Right hindlimb (tissue), 1 donor: ENCODE data around the gene HELQ.
A peak's percentile ranks its signal among the peaks of the same experiment; 100 is the strongest.
"Not testable (repeated sequence)": the region's sequence is repeated elsewhere in the genome, so short reads cannot be mapped to it uniquely, and the experiment has no call there.

ENCODE experiments used
- DNase-seq: peaks from one replicate; pipeline ENCODE4 v3.0.0-alpha.2; 2018

The HELQ gene

DNA sequence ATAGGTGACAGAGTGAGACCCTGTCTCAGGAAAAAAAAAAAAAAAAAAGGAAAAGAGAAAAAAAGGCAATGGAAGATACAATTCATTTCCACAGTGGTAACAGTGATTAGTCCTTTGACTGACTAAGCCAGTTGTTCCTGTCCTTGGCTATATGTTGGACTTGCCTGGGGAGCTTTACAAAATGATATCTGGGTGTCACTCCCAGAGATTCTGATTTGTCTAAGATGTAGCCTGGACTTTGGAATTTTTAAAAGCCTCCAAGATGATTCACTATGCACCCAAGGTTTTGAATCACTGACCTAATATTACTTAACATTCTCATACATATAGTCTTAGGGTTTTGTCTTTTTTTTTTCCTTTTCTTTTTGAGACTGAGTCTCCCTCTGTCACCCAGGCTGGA, 16.9 kb downstream of the HELQ start:
- no peak for DNase-seq

GRCh38 chr4:83436680-83437079, 18.9 kb downstream of the HELQ start:
- no peak for DNase-seq

DNA sequence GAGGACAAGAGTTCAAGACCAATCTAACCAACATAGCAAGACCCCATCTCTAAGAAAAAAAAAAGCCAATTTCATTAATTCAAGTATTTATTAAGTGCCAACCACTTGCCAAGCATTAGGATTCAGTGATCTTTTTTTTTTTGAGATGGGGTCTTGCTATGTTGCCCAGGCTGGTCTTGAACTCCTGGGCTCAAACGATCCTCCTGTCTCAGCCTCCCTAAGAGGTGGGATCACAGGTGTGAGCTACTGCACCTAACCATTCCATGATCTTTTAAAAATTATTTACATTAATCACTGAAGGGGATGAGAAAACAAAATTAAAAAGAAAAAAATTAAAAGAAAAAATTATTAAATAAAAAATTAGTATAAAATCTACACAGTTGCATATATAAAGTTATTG, 24.4 kb downstream of the HELQ start:
- no peak for DNase-seq

DNA sequence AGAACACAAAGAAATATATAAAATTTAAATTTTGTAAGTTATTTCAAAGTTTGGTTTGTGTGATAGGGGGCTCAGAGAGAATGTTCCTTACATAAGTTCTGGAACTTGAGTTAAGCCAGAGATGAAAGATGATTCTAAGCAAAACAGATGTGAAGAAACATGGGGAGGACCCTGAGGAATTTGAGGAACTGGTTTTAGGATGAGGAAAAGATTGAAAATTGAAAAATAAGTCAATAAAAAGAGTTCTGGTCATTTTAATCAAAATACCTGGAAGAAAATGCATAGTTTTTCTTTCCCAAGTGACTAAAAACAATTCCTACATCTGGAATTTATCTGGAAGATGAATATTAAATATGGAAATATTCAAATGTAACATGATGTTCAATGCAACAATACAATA, 37.4 kb downstream of the HELQ start:
- no peak for DNase-seq

DNA sequence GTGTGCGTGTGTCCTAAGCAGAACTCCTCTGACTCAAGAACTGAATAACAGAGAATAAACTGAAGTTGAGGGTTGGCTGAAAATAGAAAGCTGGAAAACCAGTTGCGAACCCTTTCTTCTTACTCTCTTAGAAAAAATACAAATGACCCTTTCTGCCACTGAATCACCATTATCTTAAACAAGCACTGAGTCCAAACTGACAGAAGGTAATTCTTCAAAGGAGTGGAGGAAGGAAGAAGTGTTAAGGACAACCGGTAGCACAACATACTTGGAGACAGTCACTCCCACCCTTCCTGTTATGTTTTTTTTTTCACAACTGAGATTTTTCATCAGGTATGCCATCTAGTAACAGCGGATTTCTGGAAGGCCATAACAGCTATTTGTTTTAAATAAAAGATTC, 38.1 kb downstream of the HELQ start:
- DNase-seq: no peak

GRCh38 chr4:83413676-83414075, 41.9 kb downstream of the HELQ start:
- DNase-seq: no peak

GRCh38 chr4:83408908-83409307, 46.7 kb downstream of the HELQ start:
- DNase-seq: no peak

GRCh38 chr4:83405844-83406816, 49.5 kb downstream of the HELQ start:
- no peak for DNase-seq

GRCh38 chr4:83398158-83398557, 57.5 kb downstream of the HELQ start:
- not testable (repeated sequence) for DNase-seq

DNA sequence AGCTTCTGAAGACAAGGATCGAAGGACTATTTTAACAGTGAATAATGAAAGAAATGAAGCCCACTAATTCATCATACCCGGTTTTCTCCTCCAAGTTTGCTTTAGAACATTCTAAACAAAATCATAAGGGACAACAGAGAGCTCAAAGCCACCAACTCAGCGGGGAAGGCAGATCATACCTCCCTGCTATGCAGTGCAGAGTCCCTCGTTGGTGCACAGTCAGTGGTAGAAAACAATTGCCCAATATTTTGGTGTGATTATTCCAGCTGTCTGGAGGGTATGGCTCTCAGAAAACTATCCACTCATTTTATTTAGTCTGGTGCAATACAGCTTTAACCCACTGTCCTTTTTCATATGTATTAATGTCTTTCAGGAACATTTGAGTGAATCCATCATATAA, 61.7 kb downstream of the HELQ start:
- no peak for DNase-seq

GRCh38 chr4:83392562-83392961, 63.1 kb downstream of the HELQ start:
- DNase-seq: no peak

- DNase-seq: no peak
Measured at GRCh38 chr4:83390944-83391343, 64.7 kb downstream of the HELQ start.

DNA sequence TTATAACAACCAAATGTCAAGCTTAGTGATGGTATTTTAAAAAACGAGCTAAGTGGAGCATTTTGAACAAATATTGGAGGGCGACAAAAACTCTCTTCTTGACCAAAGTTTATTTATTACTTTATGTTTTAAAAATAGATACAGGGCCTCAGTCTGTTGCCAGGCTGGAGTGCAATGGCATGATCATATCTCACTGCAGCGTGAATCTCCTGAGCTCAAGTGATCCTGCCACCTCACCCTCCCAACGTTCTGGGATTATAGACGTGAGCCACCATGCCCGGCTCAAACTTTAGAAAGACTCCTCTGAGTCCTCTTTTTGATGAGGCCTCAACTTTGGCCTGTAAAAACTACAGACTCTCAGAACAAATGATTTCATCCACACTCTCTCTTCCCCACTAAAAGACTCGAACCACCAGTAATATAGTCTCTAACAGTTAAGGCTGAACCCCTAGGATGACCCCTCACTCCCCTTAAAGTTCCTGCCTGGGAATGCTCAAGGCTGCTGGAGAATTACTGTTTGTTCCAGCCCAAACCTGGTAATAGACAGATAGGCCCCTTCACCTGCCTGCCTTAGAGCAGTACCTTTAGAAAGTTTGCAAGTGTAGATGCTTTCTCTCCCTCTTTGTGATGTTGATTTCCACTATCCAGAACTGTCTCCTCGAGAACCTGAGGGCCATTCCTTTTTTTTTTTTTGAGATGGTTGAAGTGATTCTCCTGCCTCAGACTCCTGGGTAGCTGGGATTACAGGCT, 65.7 kb downstream of the HELQ start:
- DNase-seq: no peak

- peak; percentile 49 for DNase-seq
Measured at GRCh38 chr4:83389037-83389720, 66.4 kb downstream of the HELQ start.

GRCh38 chr4:83388313-83388676, 67.3 kb downstream of the HELQ start:
- DNase-seq: no peak

DNA sequence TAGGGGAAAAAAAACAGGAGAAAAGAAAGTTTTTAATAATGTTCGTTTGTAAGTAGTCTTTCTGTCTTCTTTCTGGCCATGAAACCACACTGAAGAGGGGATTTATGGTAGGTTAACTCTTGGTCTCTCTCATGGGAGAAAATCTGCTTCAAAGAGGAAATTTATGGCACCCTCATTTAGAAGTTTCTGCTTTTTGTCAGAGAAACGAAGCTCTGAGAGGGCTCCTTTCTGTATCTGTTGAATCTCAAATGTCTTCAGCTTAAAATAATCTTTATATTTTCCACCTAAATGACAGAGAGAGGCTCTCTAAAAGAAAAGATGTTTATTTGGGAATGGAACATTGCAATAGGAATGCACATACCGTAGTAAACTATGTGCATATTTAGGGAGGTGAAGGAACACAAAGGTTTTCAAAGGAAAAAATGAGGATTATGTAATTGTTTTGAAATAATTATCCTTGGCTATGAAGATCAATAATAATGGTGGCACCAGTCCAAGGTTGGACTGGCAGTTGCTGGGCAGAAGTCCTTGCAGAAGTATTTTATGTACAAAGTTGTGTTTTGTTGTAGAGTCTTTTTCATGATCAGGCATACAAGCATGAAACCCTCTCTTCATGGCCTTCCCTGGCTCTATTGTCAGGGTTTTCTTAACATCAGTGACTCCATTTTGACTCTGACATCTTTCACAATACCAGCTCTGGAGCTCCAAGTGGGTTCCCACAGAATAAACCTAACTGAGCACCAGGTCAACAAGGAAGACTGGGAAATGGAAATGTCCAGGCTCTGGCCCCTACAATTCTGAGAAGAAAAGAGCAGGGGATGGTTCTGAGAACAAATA, 67.9 kb downstream of the HELQ start:
- no peak for DNase-seq

DNA sequence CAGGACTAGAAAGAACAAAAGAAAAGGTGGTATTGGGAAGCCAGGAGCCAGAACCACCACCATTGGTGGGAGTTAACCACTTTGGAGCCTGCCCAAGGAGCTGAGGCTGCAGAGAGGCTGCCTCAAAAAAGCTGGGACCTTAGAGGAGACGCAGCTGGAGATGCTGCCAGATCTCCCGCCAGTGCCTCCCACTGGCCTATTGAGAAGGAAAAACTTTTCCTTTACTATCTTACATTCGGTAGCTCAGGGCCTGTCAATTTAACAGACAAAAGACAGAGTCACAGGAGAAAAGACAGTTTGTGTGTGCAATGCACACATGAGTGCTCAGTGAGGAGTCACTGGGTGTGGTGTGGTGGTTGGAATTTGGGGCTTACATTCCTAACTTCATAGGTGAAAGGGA, 68.6 kb downstream of the HELQ start:
- no peak for DNase-seq

GRCh38 chr4:83382850-83383249, 72.8 kb downstream of the HELQ start:
- DNase-seq: no peak

DNA sequence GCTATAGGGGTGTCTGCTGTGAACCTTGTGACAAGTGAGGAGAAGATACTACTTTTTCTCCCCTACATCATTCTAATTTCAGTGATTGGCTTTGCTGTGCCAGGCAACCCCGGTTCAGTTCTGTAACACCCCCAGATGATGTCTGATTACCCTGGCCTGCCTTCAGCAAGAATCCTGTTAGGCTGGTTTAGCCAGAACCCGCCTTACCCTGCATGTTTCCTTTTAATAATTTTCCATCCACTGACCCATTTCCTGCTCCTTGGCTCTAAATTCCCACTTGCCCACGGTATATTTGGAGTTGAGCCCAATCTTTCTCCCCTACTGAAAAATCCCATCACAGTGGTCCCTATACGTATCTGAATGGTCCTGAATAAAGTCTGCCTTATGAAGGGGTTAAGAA, 74.5 kb downstream of the HELQ start:
- DNase-seq: no peak

DNA sequence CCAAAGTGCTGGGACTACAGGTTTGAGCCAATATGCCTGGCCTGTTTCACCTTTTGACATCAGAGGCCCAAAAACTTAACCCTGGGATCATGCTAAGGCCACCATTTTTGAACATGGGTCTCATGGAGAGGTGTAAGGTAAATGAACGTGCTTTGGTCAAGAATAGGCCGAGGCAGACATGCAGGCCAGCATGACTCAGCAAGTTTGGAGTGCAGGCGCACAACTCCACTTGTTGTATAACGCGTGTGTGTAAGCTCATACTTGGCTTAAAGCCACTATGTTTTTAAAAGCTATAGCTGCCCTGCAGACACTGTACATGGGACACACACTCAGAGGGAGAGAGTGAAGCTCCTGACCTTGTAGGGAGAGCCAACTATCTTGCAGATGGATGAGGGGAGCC, 77.2 kb downstream of the HELQ start:
- DNase-seq: no peak

DNA sequence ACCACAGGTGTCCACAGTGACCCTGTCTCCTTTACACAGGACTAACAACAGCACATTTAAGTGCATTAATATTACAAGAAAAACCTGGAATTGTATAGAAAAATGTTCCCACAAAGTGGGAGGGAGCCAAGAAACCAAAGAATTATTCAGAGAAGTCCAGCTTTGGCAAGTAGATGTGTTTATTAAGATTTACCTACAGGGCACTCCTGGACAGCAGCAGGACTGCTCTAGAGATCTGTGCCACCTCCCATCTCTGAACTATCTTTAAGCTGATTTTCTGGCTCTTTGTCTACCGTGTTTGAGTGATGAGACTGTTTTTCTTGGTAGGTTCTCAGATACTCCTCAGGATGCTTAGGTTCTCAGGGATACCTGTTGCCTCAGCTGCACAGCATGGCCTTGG, 82.7 kb downstream of the HELQ start:
- no peak for DNase-seq

GRCh38 chr4:83371936-83372335, 83.7 kb downstream of the HELQ start:
- no peak for DNase-seq

- no peak for DNase-seq
Measured at GRCh38 chr4:83371235-83371634, 84.4 kb downstream of the HELQ start.
